ENCODE measurements around the gene CCDC60. TPM values are rescaled to one million over a fixed set of nuclear protein-coding genes. Genes with fewer than 3 reads are reported as not detected.

CCDC60 gene
- total RNA-seq, 1 donor: not detected

DNA sequence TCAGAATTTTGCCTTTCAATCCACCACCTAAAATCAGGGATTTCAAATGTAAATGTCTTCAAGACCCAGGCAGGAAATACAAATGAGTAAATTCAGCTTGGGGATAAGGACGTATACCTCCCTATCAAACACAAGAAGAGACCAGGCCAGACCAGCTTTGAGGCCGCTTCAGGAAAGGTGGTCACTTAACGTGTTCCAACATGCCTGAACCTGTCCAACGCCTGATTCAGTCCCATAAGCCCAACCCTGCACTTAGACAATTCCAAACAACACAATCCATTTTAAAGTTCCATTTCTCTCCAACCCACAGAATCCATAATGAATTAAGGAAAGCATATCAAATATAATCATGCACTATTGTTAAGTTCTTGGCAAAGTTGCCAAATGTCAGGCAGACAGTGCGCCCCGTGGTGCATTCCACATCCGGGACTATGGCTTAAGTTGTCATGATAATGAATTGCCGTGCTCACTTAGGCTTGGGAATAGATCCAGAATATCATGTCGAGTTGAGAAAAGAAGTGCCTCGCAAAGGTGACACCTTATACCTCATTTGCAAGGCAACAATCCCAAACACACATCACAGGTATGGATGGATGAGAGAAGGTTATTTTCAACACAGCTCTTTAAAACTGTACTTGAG, 35.5 kb downstream of the CCDC60 start:
- no peak for DNase-seq (ENCODE audit: low read depth)

DNA sequence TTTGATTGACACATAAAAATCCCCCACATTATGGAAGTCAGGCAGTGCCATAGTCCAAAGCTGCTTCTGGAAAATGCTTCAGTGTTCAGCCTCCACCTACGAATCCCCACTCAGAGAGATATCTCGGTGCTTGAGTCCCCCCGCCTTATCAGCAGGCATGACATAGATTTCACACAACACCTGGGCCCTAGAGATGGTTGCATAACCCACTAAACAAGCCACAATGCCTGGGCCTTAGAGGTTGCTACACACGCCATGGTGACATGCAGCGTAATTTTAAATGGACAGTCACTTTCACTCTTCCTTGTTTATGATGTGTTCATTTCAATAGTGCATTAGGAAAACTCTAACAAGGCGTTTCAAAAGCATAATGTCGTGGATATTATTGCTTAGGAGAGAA, 38.0 kb downstream of the CCDC60 start:
- no peak for DNase-seq (ENCODE audit: low read depth)
- H3K4me3 ChIP-seq (ENCODE audit: low read depth, low read length): no peak overlapping the region
- TF ChIP-seq, protein P1, sequence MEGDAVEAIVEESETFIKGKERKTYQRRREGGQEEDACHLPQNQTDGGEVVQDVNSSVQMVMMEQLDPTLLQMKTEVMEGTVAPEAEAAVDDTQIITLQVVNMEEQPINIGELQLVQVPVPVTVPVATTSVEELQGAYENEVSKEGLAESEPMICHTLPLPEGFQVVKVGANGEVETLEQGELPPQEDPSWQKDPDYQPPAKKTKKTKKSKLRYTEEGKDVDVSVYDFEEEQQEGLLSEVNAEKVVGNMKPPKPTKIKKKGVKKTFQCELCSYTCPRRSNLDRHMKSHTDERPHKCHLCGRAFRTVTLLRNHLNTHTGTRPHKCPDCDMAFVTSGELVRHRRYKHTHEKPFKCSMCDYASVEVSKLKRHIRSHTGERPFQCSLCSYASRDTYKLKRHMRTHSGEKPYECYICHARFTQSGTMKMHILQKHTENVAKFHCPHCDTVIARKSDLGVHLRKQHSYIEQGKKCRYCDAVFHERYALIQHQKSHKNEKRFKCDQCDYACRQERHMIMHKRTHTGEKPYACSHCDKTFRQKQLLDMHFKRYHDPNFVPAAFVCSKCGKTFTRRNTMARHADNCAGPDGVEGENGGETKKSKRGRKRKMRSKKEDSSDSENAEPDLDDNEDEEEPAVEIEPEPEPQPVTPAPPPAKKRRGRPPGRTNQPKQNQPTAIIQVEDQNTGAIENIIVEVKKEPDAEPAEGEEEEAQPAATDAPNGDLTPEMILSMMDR (IDR thresholded peaks at IDR 0.05; ENCODE audit: insufficient read depth, low read length): no peak

More for the DNA sequence above, 35.5 kb downstream of the CCDC60 start:
- H3K4me3 ChIP-seq (ENCODE audit: low read depth, low read length): no peak overlapping the region
- TF ChIP-seq, protein P1 (IDR thresholded peaks at IDR 0.05; ENCODE audit: insufficient read depth, low read length): no peak

DNA sequence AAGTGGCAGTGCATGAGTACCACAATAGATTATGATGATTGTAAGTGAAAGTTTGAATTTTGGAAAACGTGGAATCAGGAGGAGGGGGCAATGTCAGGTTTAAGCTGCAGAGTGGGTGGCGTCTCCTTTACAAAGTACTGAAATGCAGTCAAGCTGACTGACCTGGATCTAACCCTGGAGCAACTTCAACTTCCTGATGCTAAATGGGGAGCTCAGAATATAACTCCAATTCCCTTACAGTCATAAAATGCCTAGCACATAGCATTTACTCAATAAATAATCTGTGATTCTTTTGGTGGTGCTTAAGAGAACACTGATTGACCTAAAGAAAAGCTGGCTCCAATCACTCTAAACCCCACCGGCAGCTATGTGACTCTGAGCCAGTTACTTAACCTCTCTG, 38.5 kb downstream of the CCDC60 start:
- no peak for DNase-seq (ENCODE audit: low read depth)
- TF ChIP-seq, protein P1 (IDR thresholded peaks at IDR 0.05; ENCODE audit: insufficient read depth, low read length): no peak
- no peak overlapping the region for H3K4me3 ChIP-seq (ENCODE audit: low read depth, low read length)

DNA sequence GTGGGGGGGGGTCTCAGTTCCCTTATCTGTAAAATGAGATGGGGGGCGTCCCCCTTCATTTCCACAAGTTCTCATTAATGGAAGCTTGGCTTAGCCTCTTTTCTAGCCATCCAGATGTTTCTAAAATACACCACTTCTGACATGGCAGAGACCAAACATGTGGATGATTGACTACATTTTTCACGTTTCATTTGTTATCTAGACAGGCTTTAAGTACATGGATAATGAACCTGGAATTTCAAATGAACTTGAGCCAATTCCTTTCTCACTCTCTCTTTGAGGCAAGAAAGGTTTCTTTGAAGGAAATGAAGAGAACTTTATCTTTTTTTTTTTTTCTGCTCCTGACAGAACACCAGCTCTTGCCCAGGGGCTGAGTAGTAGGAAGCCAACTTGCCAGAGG, 39.1 kb downstream of the CCDC60 start:
- no peak overlapping the region for H3K4me3 ChIP-seq (ENCODE audit: low read depth, low read length)
- DNase-seq (ENCODE audit: low read depth): no peak
- TF ChIP-seq, protein P1 (IDR thresholded peaks at IDR 0.05; ENCODE audit: insufficient read depth, low read length): no peak

DNA sequence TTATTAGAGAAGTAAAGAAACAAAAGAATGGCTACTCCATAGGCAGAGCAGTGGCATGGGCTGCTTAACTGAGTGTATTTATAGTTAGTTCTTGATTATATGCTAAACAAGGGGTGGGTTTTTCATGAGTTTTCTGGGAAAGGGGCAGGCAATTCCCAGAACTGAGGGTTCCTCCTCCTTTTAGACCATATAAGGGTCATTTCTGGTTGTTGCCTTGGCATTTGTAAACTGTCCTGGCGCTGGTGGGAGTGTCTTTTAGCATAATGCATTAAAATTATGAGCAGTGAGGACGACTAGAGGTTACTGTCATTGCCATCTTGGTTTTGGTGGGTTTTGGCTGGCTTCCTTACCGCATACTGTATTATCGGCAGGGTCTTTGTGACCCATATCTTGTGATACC, 40.1 kb downstream of the CCDC60 start:
- TF ChIP-seq, protein P1 (IDR thresholded peaks at IDR 0.05; ENCODE audit: insufficient read depth, low read length): no peak
- H3K4me3 ChIP-seq (ENCODE audit: low read depth, low read length): no peak overlapping the region
- no peak for DNase-seq (ENCODE audit: low read depth)

DNA sequence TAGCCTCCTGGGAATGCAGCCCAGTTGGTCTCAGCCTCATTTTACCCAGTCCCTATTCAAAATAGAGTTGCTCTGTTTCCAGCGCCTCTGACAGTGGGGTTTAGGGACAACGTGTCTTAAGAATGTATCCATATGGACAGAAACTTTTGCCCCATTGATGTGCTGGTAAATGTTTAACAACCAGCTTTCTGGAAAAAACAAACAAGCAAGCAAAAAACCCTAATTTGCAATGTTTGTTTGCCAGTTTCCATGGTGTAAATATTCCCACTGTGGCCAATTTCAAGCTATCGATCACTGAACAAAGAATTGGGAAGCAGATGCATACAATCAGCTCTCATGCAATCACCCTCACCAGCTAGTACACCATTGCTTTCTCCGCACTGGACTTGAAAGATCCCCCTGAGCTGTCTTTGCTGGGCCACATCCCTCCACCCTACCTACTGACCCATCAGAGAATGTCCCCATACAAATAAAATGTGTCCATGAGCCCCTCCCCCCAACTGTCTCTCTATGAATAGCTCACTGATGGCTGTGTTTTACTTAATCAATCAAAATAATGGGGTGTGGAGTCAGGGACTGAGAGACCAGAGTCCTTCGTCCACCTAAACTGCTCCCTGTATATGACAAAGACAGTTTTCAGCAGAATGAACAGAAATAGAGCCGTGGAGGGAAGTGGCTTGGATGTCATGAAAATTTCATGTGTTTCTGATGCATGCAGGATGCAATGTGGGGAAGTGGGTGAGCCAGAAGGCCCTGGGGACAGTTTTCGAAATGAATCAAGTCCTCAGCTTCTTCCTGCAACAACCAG, 40.8 kb downstream of the CCDC60 start:
- TF ChIP-seq, protein P1 (IDR thresholded peaks at IDR 0.05; ENCODE audit: insufficient read depth, low read length): no peak
- no peak for DNase-seq (ENCODE audit: low read depth)
- H3K4me3 ChIP-seq (ENCODE audit: low read depth, low read length): no peak overlapping the region
